HepG2 (cell line): ENCODE data around the gene EEF2. TPM values are rescaled to one million over a fixed set of nuclear protein-coding genes. Genes with fewer than 3 reads are reported as not detected.

Source experiments
- ARNTL ChIP-seq: sonication (generic); formaldehyde crosslinking; IDR thresholded peaks from 2 replicates; pipeline ENCODE4 v1.4.0; 2020; ENCODE audit warnings: mild to moderate bottlenecking, missing genetic modification reagents
- BHLHE40 ChIP-seq: IDR thresholded peaks from 2 replicates; pipeline ENCODE4 v1.6.1; 2011; ENCODE audit warnings: low read length, improper control_type of control experiment
- EED ChIP-seq: sonication (generic); formaldehyde crosslinking; IDR thresholded peaks from 2 replicates; pipeline ENCODE4 v1.5.0; 2020; ENCODE audit warnings: mild to moderate bottlenecking, missing genetic modification reagents
- HES4 ChIP-seq: sonication (generic); formaldehyde crosslinking; IDR thresholded peaks from 2 replicates; pipeline ENCODE4 v1.9.0; 2021; ENCODE audit warnings: mild to moderate bottlenecking, missing genetic modification reagents, borderline replicate concordance
- MBD4 ChIP-seq: IDR thresholded peaks from 2 replicates; pipeline ENCODE4 v1.6.1; 2012; ENCODE audit warnings: low read length, inconsistent platforms, borderline replicate concordance
- NFE2L1 ChIP-seq: sonication (generic); formaldehyde crosslinking; IDR thresholded peaks from 2 replicates; pipeline ENCODE4 v1.4.0; 2020; ENCODE audit warnings: missing genetic modification reagents, mild to moderate bottlenecking, borderline replicate concordance
- NRL ChIP-seq: sonication (generic); formaldehyde crosslinking; IDR thresholded peaks from 2 replicates; pipeline ENCODE4 v1.5.0; 2020; ENCODE audit warnings: missing genetic modification reagents, mild to moderate bottlenecking, moderate library complexity, borderline replicate concordance
- POGK ChIP-seq: sonication (generic); formaldehyde crosslinking; conservative IDR thresholded peaks from 2 replicates; pipeline ENCODE4 v1.8.0; 2022; ENCODE audit warnings: mild to moderate bottlenecking, moderate library complexity, missing genetic modification reagents
- SALL1 ChIP-seq: sonication (generic); formaldehyde crosslinking; IDR thresholded peaks from 2 replicates; pipeline ENCODE4 v1.8.0; 2022; ENCODE audit warnings: mild to moderate bottlenecking, missing genetic modification reagents
- SNRNP70 ChIP-seq: fragments of 200-400 bp; formaldehyde crosslinking; IDR thresholded peaks from 2 replicates; pipeline ENCODE4 v1.6.1; 2017; ENCODE audit warnings: mild to moderate bottlenecking, low read depth, low read length, moderate library complexity
- SRY ChIP-seq: sonication (generic); formaldehyde crosslinking; IDR thresholded peaks from 2 replicates; pipeline ENCODE4 v1.8.0; 2022; ENCODE audit warnings: mild to moderate bottlenecking, missing genetic modification reagents
- TEF ChIP-seq: sonication (generic); formaldehyde crosslinking; IDR thresholded peaks from 2 replicates; pipeline ENCODE4 v1.5.0; 2020; ENCODE audit warnings: missing genetic modification reagents
- ZBTB21 ChIP-seq: sonication (generic); formaldehyde crosslinking; IDR thresholded peaks from 2 replicates; pipeline ENCODE4 v1.4.0; 2020; ENCODE audit warnings: missing genetic modification reagents
- ZBTB7B ChIP-seq: sonication (generic); formaldehyde crosslinking; IDR thresholded peaks from 2 replicates; pipeline ENCODE4 v1.4.0; 2020; ENCODE audit warnings: missing genetic modification reagents
- ZEB1 ChIP-seq: IDR thresholded peaks from 2 replicates; pipeline ENCODE4 v1.6.1; 2012; ENCODE audit warnings: mild to moderate bottlenecking, low read depth, inconsistent platforms; ENCODE audit not compliant: insufficient replicate concordance
- ZFP36L1 ChIP-seq: sonication (generic); formaldehyde crosslinking; IDR thresholded peaks from 2 replicates; pipeline ENCODE4 v1.8.0; 2022; ENCODE audit warnings: mild to moderate bottlenecking, missing genetic modification reagents, moderate library complexity
- ZKSCAN1 ChIP-seq: fragments of 150-350 bp; IDR thresholded peaks from 2 replicates; pipeline ENCODE4 v1.6.1; 2014; ENCODE audit warnings: low read length
- ZNF124 ChIP-seq: sonication (generic); formaldehyde crosslinking; IDR thresholded peaks from 2 replicates; pipeline ENCODE4 v1.4.0; 2020; ENCODE audit warnings: missing genetic modification reagents
- ZNF331 ChIP-seq: sonication (generic); formaldehyde crosslinking; IDR thresholded peaks from 2 replicates; pipeline ENCODE4 v1.4.0; 2020; ENCODE audit warnings: missing genetic modification reagents
- ZNF577 ChIP-seq: sonication (generic); formaldehyde crosslinking; IDR thresholded peaks from 2 replicates; pipeline ENCODE4 v1.4.0; 2020; ENCODE audit warnings: mild to moderate bottlenecking, low read depth, missing genetic modification reagents, borderline replicate concordance
- polyA plus RNA-seq, 8 experiments: library from polyadenylated mRNA; depleted of rRNA in 3 of 8; stranded (reverse) in 7 of 8; unstranded in 1 of 8; fragments of >200 nt; fragmentation: Illumina TruSeq in 4 of 8; extraction: Trizol in 4 of 8; gene quantifications; 2 replicates each; pipeline versions ENCODE4 v1.2.1 to v1.2.3, GENCODE V29; 2011 to 2016; ENCODE audit warnings: low read depth in 4 of 8, missing spikeins in 1 of 8, mixed read lengths in 1 of 8; ENCODE audit not compliant: insufficient read depth in 1 of 8
- total RNA-seq, 5 experiments: library from RNA; depleted of rRNA; stranded (reverse); fragments of >200 nt; fragmentation: Illumina TruSeq; extraction: Trizol; gene quantifications; 2 replicates each; pipeline ENCODE4 v1.2.3, GENCODE V29; 2016; ENCODE audit warnings: low read depth in 1 of 5
- TF ChIP-seq, protein P1 (sequence below): sonication (generic); formaldehyde crosslinking; IDR thresholded peaks from 2 replicates; pipeline ENCODE4 v1.4.0; 2020; ENCODE audit warnings: mild to moderate bottlenecking, missing genetic modification reagents
- TF ChIP-seq, protein P2 (sequence below): sonication (generic); formaldehyde crosslinking; IDR thresholded peaks from 2 replicates; pipeline ENCODE4 v1.4.0; 2020; ENCODE audit warnings: missing genetic modification reagents

EEF2 gene
- total and polyA plus RNA-seq, 2 of the 13 experiments (the other 11 are each of a cell fraction or from before 2014, with no cell fraction given): 1,441 to 1,777 TPM

GRCh38 chr19:3984908-3985642 is at the start of gene EEF2 (continued):
- TF ChIP-seq ZEB1 (no peak), POGK (CRISPR knock-in tag) (peak; percentile 89), ZBTB7B (no peak; the same call in 1 of the 2 replicates), BHLHE40 (no peak; the same call in 1 of the 2 replicates), SRY (CRISPR knock-in tag) (peak; percentile 96; the same call in 1 of the 2 replicates), SNRNP70 (no peak), ZNF124 (CRISPR knock-in tag) (no peak), ZNF331 (CRISPR knock-in tag) (peak; percentile 83), MBD4 (no peak), ZKSCAN1 (peak; percentile 16; the same call in 1 of the 2 replicates), ARNTL (peak; percentile 54; the same call in 1 of the 2 replicates), ZFP36L1 (CRISPR knock-in tag) (no peak), EED (CRISPR knock-in tag) (peak; percentile 78; the same call in 1 of the 2 replicates), SALL1 (CRISPR knock-in tag) (peak; percentile 96), HES4 (CRISPR knock-in tag) (peak; percentile 97), ZBTB21 (CRISPR knock-in tag) (peak; percentile 40; the same call in 1 of the 2 replicates), TEF (no peak; the same call in 1 of the 2 replicates), ZNF577 (CRISPR knock-in tag) (no peak), NFE2L1 (CRISPR knock-in tag) (no peak), NRL (CRISPR knock-in tag) (peak; percentile 88)
- TF ChIP-seq, protein P1, sequence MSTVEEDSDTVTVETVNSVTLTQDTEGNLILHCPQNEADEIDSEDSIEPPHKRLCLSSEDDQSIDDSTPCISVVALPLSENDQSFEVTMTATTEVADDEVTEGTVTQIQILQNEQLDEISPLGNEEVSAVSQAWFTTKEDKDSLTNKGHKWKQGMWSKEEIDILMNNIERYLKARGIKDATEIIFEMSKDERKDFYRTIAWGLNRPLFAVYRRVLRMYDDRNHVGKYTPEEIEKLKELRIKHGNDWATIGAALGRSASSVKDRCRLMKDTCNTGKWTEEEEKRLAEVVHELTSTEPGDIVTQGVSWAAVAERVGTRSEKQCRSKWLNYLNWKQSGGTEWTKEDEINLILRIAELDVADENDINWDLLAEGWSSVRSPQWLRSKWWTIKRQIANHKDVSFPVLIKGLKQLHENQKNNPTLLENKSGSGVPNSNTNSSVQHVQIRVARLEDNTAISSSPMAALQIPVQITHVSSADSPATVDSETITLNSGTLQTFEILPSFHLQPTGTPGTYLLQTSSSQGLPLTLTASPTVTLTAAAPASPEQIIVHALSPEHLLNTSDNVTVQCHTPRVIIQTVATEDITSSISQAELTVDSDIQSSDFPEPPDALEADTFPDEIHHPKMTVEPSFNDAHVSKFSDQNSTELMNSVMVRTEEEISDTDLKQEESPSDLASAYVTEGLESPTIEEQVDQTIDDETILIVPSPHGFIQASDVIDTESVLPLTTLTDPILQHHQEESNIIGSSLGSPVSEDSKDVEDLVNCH (CRISPR knock-in tag): peak; percentile 26; the same call in 1 of the 2 replicates
- TF ChIP-seq, protein P2, sequence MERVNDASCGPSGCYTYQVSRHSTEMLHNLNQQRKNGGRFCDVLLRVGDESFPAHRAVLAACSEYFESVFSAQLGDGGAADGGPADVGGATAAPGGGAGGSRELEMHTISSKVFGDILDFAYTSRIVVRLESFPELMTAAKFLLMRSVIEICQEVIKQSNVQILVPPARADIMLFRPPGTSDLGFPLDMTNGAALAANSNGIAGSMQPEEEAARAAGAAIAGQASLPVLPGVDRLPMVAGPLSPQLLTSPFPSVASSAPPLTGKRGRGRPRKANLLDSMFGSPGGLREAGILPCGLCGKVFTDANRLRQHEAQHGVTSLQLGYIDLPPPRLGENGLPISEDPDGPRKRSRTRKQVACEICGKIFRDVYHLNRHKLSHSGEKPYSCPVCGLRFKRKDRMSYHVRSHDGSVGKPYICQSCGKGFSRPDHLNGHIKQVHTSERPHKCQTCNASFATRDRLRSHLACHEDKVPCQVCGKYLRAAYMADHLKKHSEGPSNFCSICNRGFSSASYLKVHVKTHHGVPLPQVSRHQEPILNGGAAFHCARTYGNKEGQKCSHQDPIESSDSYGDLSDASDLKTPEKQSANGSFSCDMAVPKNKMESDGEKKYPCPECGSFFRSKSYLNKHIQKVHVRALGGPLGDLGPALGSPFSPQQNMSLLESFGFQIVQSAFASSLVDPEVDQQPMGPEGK (CRISPR knock-in tag): 0 out of 2 replicates have a peak, but pooled peaks have one; percentile 39
